K562 (cell line): ENCODE data around the gene LRRC47.

Source experiments
- POLR2AphosphoS5 ChIP-seq: IDR thresholded peaks from 2 replicates; pipeline ENCODE4 v1.6.1; 2011; ENCODE audit warnings: mild to moderate bottlenecking, low read depth, low read length, moderate library complexity; ENCODE audit not compliant: control insufficient read depth, insufficient read depth
- TARDBP ChIP-seq: fragments of 450-650 bp; IDR thresholded peaks from 2 replicates; pipeline ENCODE4 v1.6.1; 2016
- YY1 ChIP-seq, 3 experiments: IDR thresholded peaks; 2 replicates each; pipeline ENCODE4 v1.6.1; 2011; ENCODE audit warnings: low read length in 2 of 3, mild to moderate bottlenecking in 2 of 3, moderate library complexity in 2 of 3, borderline replicate concordance in 1 of 3, control low read depth in 1 of 3, low read depth in 1 of 3; ENCODE audit not compliant: insufficient read depth in 3 of 3, insufficient replicate concordance in 2 of 3, control insufficient read depth in 1 of 3, insufficient read length in 1 of 3; ENCODE audit errors: extremely low read depth in 1 of 3
- ZBTB43 ChIP-seq: sonication (generic); formaldehyde crosslinking; IDR thresholded peaks from 2 replicates; pipeline ENCODE4 v1.8.0; 2023; ENCODE audit warnings: mild to moderate bottlenecking, missing genetic modification reagents
- ZNF644 ChIP-seq: fragments of 200-800 bp; sonication (Bioruptor generic); IDR thresholded peaks from 2 replicates; pipeline ENCODE4 v1.6.1; 2016; ENCODE audit warnings: low read depth, missing genetic modification characterization, missing compliant biosample characterization
- ZNF707 ChIP-seq: fragments of 250-450 bp; sonication (Bioruptor Pico); conservative IDR thresholded peaks from 2 replicates; pipeline ENCODE4 v1.8.0; 2022; ENCODE audit warnings: inconsistent platforms, mild to moderate bottlenecking, moderate library complexity

- TF ChIP-seq YY1 (IDR thresholded peaks at IDR 0.05; ENCODE audit: borderline replicate concordance in 1 of 3, control insufficient read depth in 1 of 3, extremely low read depth in 1 of 3, insufficient read depth in 3 of 3, insufficient read length in 1 of 3, insufficient replicate concordance in 2 of 3, low read depth in 1 of 3, low read length in 2 of 3) (no peak), ZNF707 (CRISPR knock-in tag) (no peak), TARDBP (no peak), POLR2AphosphoS5 (no peak), ZBTB43 (CRISPR knock-in tag) (no peak), ZNF644 (tag) (no peak)
These were observed 20.2 kb upstream of the LRRC47 start for GRCh38 chr1:3816331-3817137.
